Lung microvascular endothelial cell (primary cell): ENCODE data around the gene ARHGDIA. TPM values are rescaled to one million over a fixed set of nuclear protein-coding genes. Genes with fewer than 3 reads are reported as not detected.

Source experiments
- DNase-seq, 2 donors: peaks; one replicate each; pipeline versions ENCODE4 v3.0.0 to v3.0.0-alpha.2; 2010; ENCODE audit warnings: low read depth in 2 of 2
- total RNA-seq: library from RNA; depleted of rRNA; stranded (reverse); fragments of >200 nt; gene quantifications from 2 replicates; pipeline ENCODE4 v1.2.1, GENCODE V29; 2014

ARHGDIA gene
- total RNA-seq, 1 donor from 2014 or later, result 92.9 TPM

GRCh38 chr17:81825841-81826466 lies 45.2 kb downstream of the ARHGDIA start:
- no peak for DNase-seq

DNA sequence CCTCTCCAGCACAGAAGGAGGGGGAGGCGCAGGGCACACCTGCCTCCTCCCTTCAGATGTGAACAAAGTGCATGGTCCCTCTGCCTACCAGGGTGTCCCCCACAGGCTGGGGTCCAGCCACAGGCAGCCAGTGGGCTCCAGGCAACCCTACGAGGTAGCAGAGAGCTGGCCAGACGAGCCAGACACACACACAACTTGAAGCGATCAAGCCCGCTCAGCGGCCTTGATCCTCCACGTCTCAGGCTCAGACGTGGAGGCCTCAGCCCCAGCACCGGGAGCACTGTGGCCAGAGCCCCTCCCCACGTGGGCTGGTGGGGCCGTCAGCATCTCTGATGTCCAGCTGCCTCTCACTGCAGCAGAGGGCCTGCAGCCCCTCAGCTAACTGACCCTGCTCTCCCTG lies 46.5 kb downstream of the ARHGDIA start:
- no peak for DNase-seq

- no peak for DNase-seq
Measured at GRCh38 chr17:81823820-81824550, 47.2 kb downstream of the ARHGDIA start.

- no peak for DNase-seq
Measured at GRCh38 chr17:81822996-81823819, 47.9 kb downstream of the ARHGDIA start.

GRCh38 chr17:81822312-81822637 lies 48.9 kb downstream of the ARHGDIA start:
- DNase-seq, result no peak

- DNase-seq, result peak; percentile 82 to 92
Measured at GRCh38 chr17:81821603-81822311, 49.4 kb downstream of the ARHGDIA start.

- DNase-seq, result no peak
Measured at GRCh38 chr17:81821147-81821546, 50.0 kb downstream of the ARHGDIA start.

DNA sequence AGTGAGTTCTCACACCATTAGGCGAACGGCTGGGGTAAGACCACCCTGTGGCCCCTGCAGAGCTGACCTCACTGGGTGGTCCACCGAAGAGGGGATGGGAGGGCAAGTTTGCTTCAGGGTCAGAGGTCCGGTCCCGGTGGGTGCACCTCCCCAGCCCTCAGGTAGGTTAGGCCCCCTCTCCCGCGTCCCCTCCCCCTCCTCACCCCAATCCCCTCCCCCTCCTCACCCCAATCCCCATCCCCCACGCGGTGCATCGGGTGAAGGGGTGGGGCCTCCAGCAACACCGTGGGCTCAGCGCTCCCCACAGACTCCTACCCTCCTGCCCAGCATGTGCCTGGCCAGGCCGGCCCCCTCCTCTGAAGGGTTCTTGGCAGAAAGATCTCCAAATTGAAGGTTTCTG lies 51.4 kb downstream of the ARHGDIA start:
- DNase-seq, result no peak

GRCh38 chr17:81817758-81818147 lies 53.4 kb downstream of the ARHGDIA start:
- no peak for DNase-seq

Other genes with a start within 250 kb of the ARHGDIA start
- gene NPLOC4, start 234.2 kb downstream of the ARHGDIA start, total RNA-seq, result 51.2 and 61.5 TPM in 2 replicates
- gene TSPAN10, start 234.1 kb downstream of the ARHGDIA start, total RNA-seq, result 0.22 and 0.99 TPM in 2 replicates
- gene PDE6G, start 214.8 kb downstream of the ARHGDIA start, total RNA-seq, result 1.1 and 4.8 TPM in 2 replicates
- 21.4 and 30.4 TPM in 2 replicates for gene OXLD1, start 204.7 kb downstream of the ARHGDIA start, total RNA-seq
- gene CCDC137, start 204.6 kb downstream of the ARHGDIA start, total RNA-seq, result 5.7 and 6.9 TPM in 2 replicates
- 28.6 and 29.4 TPM in 2 replicates for gene ARL16, start 187.5 kb downstream of the ARHGDIA start, total RNA-seq
- 43.2 and 45.2 TPM in 2 replicates for gene HGS, start 187.3 kb downstream of the ARHGDIA start, total RNA-seq
- gene MRPL12, start 168.0 kb downstream of the ARHGDIA start, total RNA-seq, result 7.8 and 8.7 TPM in 2 replicates
- 6.7 and 11.8 TPM in 2 replicates for gene SLC25A10, start 159.1 kb downstream of the ARHGDIA start, total RNA-seq
- not detected in 2 replicates for gene GCGR, start 67.2 kb downstream of the ARHGDIA start, total RNA-seq
- 93.7 and 178 TPM in 2 replicates for gene MCRIP1, start 38.0 kb downstream of the ARHGDIA start, total RNA-seq
- gene PPP1R27, start 36.3 kb downstream of the ARHGDIA start, total RNA-seq, result not detected in 2 replicates
- 504 and 688 TPM in 2 replicates for gene P4HB, start 10.8 kb downstream of the ARHGDIA start, total RNA-seq
- 107 and 136 TPM in 2 replicates for gene ALYREF, start 20.2 kb upstream of the ARHGDIA start, total RNA-seq
- gene ANAPC11, start 20.4 kb upstream of the ARHGDIA start, total RNA-seq, result 102 and 112 TPM in 2 replicates
- under 0.01 TPM in 1 of 2 replicates, not detected in the other for gene NPB, start 30.9 kb upstream of the ARHGDIA start, total RNA-seq
- gene PCYT2, start 40.1 kb upstream of the ARHGDIA start, total RNA-seq, result 24.0 and 27.6 TPM in 2 replicates
- gene SIRT7, start 46.8 kb upstream of the ARHGDIA start, total RNA-seq, result 11.3 and 13.1 TPM in 2 replicates
- gene MAFG, start 56.4 kb upstream of the ARHGDIA start, total RNA-seq, result 9.2 and 17.1 TPM in 2 replicates
- 52.3 and 60.9 TPM in 2 replicates for gene PYCR1, start 66.0 kb upstream of the ARHGDIA start, total RNA-seq
- not detected in 2 replicates for gene MYADML2, start 75.9 kb upstream of the ARHGDIA start, total RNA-seq
- gene NOTUM, start 89.8 kb upstream of the ARHGDIA start, total RNA-seq, result under 0.01 TPM in 2 replicates
- 17.7 and 23.2 TPM in 2 replicates for gene ASPSCR1, start 106.3 kb upstream of the ARHGDIA start, total RNA-seq
- gene CENPX, start 151.5 kb upstream of the ARHGDIA start, total RNA-seq, result 30.1 and 31.5 TPM in 2 replicates
- gene LRRC45, start 152.0 kb upstream of the ARHGDIA start, total RNA-seq, result 7.6 and 8.3 TPM in 2 replicates
- gene RAC3, start 160.3 kb upstream of the ARHGDIA start, total RNA-seq, result 9.7 and 18.3 TPM in 2 replicates
- 35.5 and 37.7 TPM in 2 replicates for gene DCXR, start 166.4 kb upstream of the ARHGDIA start, total RNA-seq
- 10.0 and 16.3 TPM in 2 replicates for gene RFNG, start 180.5 kb upstream of the ARHGDIA start, total RNA-seq
- 61.9 and 64.1 TPM in 2 replicates for gene GPS1, start 180.6 kb upstream of the ARHGDIA start, total RNA-seq
- 30.7 and 35.5 TPM in 2 replicates for gene DUS1L, start 194.5 kb upstream of the ARHGDIA start, total RNA-seq
- gene FASN, start 226.9 kb upstream of the ARHGDIA start, total RNA-seq, result 35.1 and 43.4 TPM in 2 replicates